NCI-H2029 (cell line): ENCODE measurements around the gene MARK2.

Source experiments
- DNase-seq: peaks from one replicate; lab custom pipeline; 2025; lab: John Stamatoyannopoulos, UW

The MARK2 gene

GRCh38 chr11:63829823-63830489 lies 9.0 kb upstream of the MARK2 start:
- no peak for DNase-seq

- no peak for DNase-seq
Observed at GRCh38 chr11:63831326-63831725, 7.6 kb upstream of the MARK2 start.

- no peak for DNase-seq
Observed at GRCh38 chr11:63832336-63832735, 6.6 kb upstream of the MARK2 start.

GRCh38 chr11:63833048-63833447 lies 5.9 kb upstream of the MARK2 start:
- DNase-seq = no peak

- DNase-seq = no peak
Observed at GRCh38 chr11:63834535-63835157, 4.3 kb upstream of the MARK2 start.

GRCh38 chr11:63835158-63835545 lies 3.8 kb upstream of the MARK2 start:
- no peak for DNase-seq

- peak; percentile 85 for DNase-seq
Observed at GRCh38 chr11:63837027-63837688, 1.8 kb upstream of the MARK2 start.

GRCh38 chr11:63837739-63838138 lies 1.2 kb upstream of the MARK2 start:
- peak; percentile 42 for DNase-seq

- no peak for DNase-seq
Observed at GRCh38 chr11:63838150-63838677, 696 bp upstream of the MARK2 start.

- no peak for DNase-seq
Observed at GRCh38 chr11:63839508-63840355, 822 bp downstream of the MARK2 start.

- no peak for DNase-seq
Observed at GRCh38 chr11:63840356-63841060, 1.6 kb downstream of the MARK2 start.

GRCh38 chr11:63841554-63841953 lies 2.6 kb downstream of the MARK2 start:
- DNase-seq = no peak

- no peak for DNase-seq
Observed at GRCh38 chr11:63843041-63843440, 4.1 kb downstream of the MARK2 start.

GRCh38 chr11:63844836-63845235 lies 5.9 kb downstream of the MARK2 start:
- no peak for DNase-seq

GRCh38 chr11:63845303-63845702 lies 6.4 kb downstream of the MARK2 start:
- no peak for DNase-seq

GRCh38 chr11:63845911-63846310 lies 7.0 kb downstream of the MARK2 start:
- no peak for DNase-seq

GRCh38 chr11:63846897-63847296 lies 8.0 kb downstream of the MARK2 start:
- DNase-seq = no peak

GRCh38 chr11:63847363-63847762 lies 8.5 kb downstream of the MARK2 start:
- no peak for DNase-seq

GRCh38 chr11:63849691-63850090 lies 10.8 kb downstream of the MARK2 start:
- no peak for DNase-seq

- no peak for DNase-seq
Observed at GRCh38 chr11:63850920-63851319, 12.0 kb downstream of the MARK2 start.

GRCh38 chr11:63851364-63851763 lies 12.5 kb downstream of the MARK2 start:
- DNase-seq = no peak

- DNase-seq = no peak
Observed at GRCh38 chr11:63853476-63853875, 14.6 kb downstream of the MARK2 start.
